Skeletal muscle satellite cell (primary cell): ENCODE data around the gene CHRND.
A peak's percentile ranks its signal among the peaks of the same experiment; 100 is the strongest.

Source experiments
- H3K27me3 ChIP-seq: 2 replicates; pipeline ENCODE4 v1.7.0; 2013; ENCODE audit warnings: low read length; ENCODE audit not compliant: control insufficient read depth, insufficient read depth
- H3K36me3 ChIP-seq: 2 replicates; pipeline ENCODE4 v1.7.0; 2013; ENCODE audit warnings: mild to moderate bottlenecking, control low read depth, low read length; ENCODE audit not compliant: insufficient read depth
- H3K4me1 ChIP-seq: 2 replicates; pipeline ENCODE4 v1.7.0; 2013; ENCODE audit warnings: low read length; ENCODE audit not compliant: control insufficient read depth, insufficient read depth
- H3K4me2 ChIP-seq: 2 replicates; pipeline ENCODE4 v1.7.0; 2013; ENCODE audit warnings: mild to moderate bottlenecking, low read length
- H3K4me3 ChIP-seq: 2 replicates; pipeline ENCODE4 v1.7.0; 2013; ENCODE audit warnings: low read length
- H3K9ac ChIP-seq: 2 replicates; pipeline ENCODE4 v1.7.0; 2013; ENCODE audit warnings: mild to moderate bottlenecking, low read depth, low read length, moderate library complexity
- H3K9me3 ChIP-seq: replicated peaks from 2 replicates; pipeline ENCODE4 v1.7.0; 2013; ENCODE audit warnings: mild to moderate bottlenecking, control low read depth, low read length

Gene CHRND

GRCh38 chr2:232574674-232575403 is 48.9 kb downstream of the CHRND start:
- no peak overlapping the region for H3K4me3 ChIP-seq
- peak overlapping the region; percentile 55 for H3K9ac ChIP-seq
- H3K4me2 ChIP-seq = peak overlapping the region; percentile 42
- no peaks in the 10 kb centered on the region for H3K27me3 ChIP-seq
- peaks cover 26% of the 10 kb centered on the region for H3K36me3 ChIP-seq
- no peaks in the 10 kb centered on the region for H3K9me3 ChIP-seq
- peaks cover 30% of the 10 kb centered on the region for H3K4me1 ChIP-seq

DNA sequence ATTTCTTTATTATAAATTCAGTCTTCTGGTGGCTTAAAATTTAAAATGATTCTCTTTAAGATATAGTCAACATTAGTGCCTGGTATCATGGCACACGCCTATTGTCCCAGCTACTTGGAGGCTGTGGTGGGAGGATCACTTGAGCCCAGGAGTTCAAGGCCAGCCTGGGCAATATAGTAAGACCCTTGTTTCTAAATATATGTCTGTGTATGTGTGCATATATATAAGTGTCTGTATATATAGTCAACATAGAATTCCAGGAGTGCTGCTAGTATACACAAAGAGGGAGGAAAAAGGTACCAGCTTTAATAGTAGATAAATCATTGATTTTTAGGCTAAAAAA is 49.4 kb downstream of the CHRND start:
- Histone ChIP-seq H3K27me3 (no peaks in the 10 kb centered on the region), H3K4me3 (no peak overlapping the region), H3K36me3 (peaks cover 21% of the 10 kb centered on the region), H3K4me1 (peaks cover 30% of the 10 kb centered on the region), H3K9me3 (no peaks in the 10 kb centered on the region), H3K4me2 (no peak overlapping the region), H3K9ac (no peak overlapping the region)

GRCh38 chr2:232576995-232577394 is 51.0 kb downstream of the CHRND start:
- Histone ChIP-seq H3K4me1 (peaks cover 30% of the 10 kb centered on the region), H3K4me3 (no peak overlapping the region), H3K4me2 (no peak overlapping the region), H3K36me3 (peaks cover 18% of the 10 kb centered on the region), H3K9me3 (no peaks in the 10 kb centered on the region), H3K27me3 (no peaks in the 10 kb centered on the region), H3K9ac (no peak overlapping the region)

- Histone ChIP-seq H3K27me3 (no peaks in the 10 kb centered on the region), H3K9ac (no peak overlapping the region), H3K4me1 (peaks cover 30% of the 10 kb centered on the region), H3K4me3 (no peak overlapping the region), H3K36me3 (peaks cover 18% of the 10 kb centered on the region), H3K4me2 (no peak overlapping the region), H3K9me3 (no peaks in the 10 kb centered on the region)
Measured at GRCh38 chr2:232577841-232578240, 51.9 kb downstream of the CHRND start.

DNA sequence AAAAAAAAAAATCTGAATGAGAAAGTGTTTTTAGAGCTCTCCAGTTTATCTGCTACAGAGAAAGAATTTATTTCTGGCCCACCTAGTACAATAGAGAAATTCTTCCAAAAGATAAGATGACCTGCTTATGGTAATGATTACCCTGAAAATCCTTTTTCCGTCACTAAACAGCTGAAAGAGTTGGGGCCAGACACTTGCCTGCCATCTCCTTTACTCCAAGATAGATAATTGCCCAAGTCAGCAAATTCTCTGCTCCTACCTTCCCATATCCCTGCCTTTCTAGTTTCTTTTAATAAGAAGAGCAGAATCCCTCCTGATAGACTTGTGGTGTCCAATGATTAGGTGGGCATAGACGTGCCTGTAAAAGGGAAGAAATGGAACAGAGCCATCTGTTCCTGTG is 52.7 kb downstream of the CHRND start:
- no peak overlapping the region for H3K9ac ChIP-seq
- no peaks in the 10 kb centered on the region for H3K9me3 ChIP-seq
- no peak overlapping the region for H3K4me3 ChIP-seq
- H3K4me2 ChIP-seq = no peak overlapping the region
- no peaks in the 10 kb centered on the region for H3K27me3 ChIP-seq
- peaks cover 15% of the 10 kb centered on the region for H3K36me3 ChIP-seq
- peaks cover 30% of the 10 kb centered on the region for H3K4me1 ChIP-seq

DNA sequence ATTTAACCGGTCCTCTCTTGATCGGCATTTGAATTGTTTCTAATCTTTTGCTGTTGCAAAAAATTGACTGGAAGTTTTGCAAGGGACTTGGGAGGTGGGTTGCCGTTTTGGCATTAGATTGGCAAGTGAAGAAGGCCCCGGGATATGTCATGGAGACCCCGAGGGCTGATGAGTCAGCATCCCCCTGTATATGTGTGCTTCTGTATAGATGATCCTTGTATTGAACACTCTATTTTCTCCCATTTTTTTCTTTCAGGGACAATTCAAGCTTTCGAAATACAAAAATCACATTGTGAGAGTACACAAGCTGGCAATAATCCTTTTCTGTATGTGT is 54.7 kb downstream of the CHRND start:
- no peak overlapping the region for H3K4me2 ChIP-seq
- no peak overlapping the region for H3K4me3 ChIP-seq
- peaks cover 13% of the 10 kb centered on the region for H3K4me1 ChIP-seq
- no peaks in the 10 kb centered on the region for H3K27me3 ChIP-seq
- H3K9me3 ChIP-seq = no peaks in the 10 kb centered on the region
- peaks cover 14% of the 10 kb centered on the region for H3K36me3 ChIP-seq
- no peak overlapping the region for H3K9ac ChIP-seq

GRCh38 chr2:232581725-232582124 is 55.8 kb downstream of the CHRND start:
- Histone ChIP-seq H3K4me3 (no peak overlapping the region), H3K27me3 (no peaks in the 10 kb centered on the region), H3K4me1 (peaks cover 6% of the 10 kb centered on the region), H3K4me2 (no peak overlapping the region), H3K9me3 (no peaks in the 10 kb centered on the region), H3K9ac (no peak overlapping the region), H3K36me3 (peaks cover 14% of the 10 kb centered on the region)

- Histone ChIP-seq H3K9ac (no peak overlapping the region), H3K36me3 (peaks cover 14% of the 10 kb centered on the region), H3K9me3 (no peaks in the 10 kb centered on the region), H3K4me1 (peaks cover 9% of the 10 kb centered on the region), H3K27me3 (no peaks in the 10 kb centered on the region), H3K4me3 (no peak overlapping the region), H3K4me2 (no peak overlapping the region)
Measured at GRCh38 chr2:232584238-232584637, 58.3 kb downstream of the CHRND start.
